ENCODE results near the gene RINT1. TPM values are rescaled to one million over a fixed set of nuclear protein-coding genes. Genes with fewer than 3 reads are reported as not detected.

The RINT1 gene
- total RNA-seq, 1 experiment from 2014 or later = 23.8 TPM

- no peak for DNase-seq (ENCODE audit: low read depth)
Measured at GRCh38 chr7:105530546-105530945, 1.5 kb upstream of the RINT1 start.

- no peak for DNase-seq (ENCODE audit: low read depth)
Measured at GRCh38 chr7:105532709-105533460, 884 bp downstream of the RINT1 start.

- no peak for DNase-seq (ENCODE audit: low read depth)
Measured at GRCh38 chr7:105538339-105538738, 6.3 kb downstream of the RINT1 start.

- DNase-seq (ENCODE audit: low read depth) = peak; percentile 9
Measured at GRCh38 chr7:105559926-105560325, 27.9 kb downstream of the RINT1 start.

GRCh38 chr7:105565190-105565589 lies 33.2 kb downstream of the RINT1 start:
- DNase-seq (ENCODE audit: low read depth) = no peak

GRCh38 chr7:105567024-105567423 lies 35.0 kb downstream of the RINT1 start:
- DNase-seq (ENCODE audit: low read depth) = no peak

- DNase-seq (ENCODE audit: low read depth) = no peak
Measured at GRCh38 chr7:105567821-105568220, 35.8 kb downstream of the RINT1 start.

- DNase-seq (ENCODE audit: low read depth) = no peak
Measured at GRCh38 chr7:105571891-105572290, 39.9 kb downstream of the RINT1 start.

- DNase-seq (ENCODE audit: low read depth) = peak; percentile 73
Measured at GRCh38 chr7:105577251-105577650, 45.2 kb downstream of the RINT1 start.

GRCh38 chr7:105578496-105578895 lies 46.5 kb downstream of the RINT1 start:
- peak; percentile 43 for DNase-seq (ENCODE audit: low read depth)

- no peak for DNase-seq (ENCODE audit: low read depth)
Measured at GRCh38 chr7:105580022-105580740, 48.2 kb downstream of the RINT1 start.

- DNase-seq (ENCODE audit: low read depth) = peak; percentile 55
Measured at GRCh38 chr7:105581066-105581811, 49.2 kb downstream of the RINT1 start, which contains the start of gene EFCAB10. Gene EFCAB10, minus strand, starts transcription at chr7:105581493. Its CDS starts 30 bp downstream, at chr7:105581463.

GRCh38 chr7:105583061-105583460 lies 51.1 kb downstream of the RINT1 start:
- no peak for DNase-seq (ENCODE audit: low read depth)

GRCh38 chr7:105584165-105584564 lies 52.2 kb downstream of the RINT1 start:
- no peak for DNase-seq (ENCODE audit: low read depth)

- no peak for DNase-seq (ENCODE audit: low read depth)
Measured at GRCh38 chr7:105585850-105586500, 54.0 kb downstream of the RINT1 start.

GRCh38 chr7:105587909-105588635 lies 56.1 kb downstream of the RINT1 start:
- no peak for DNase-seq (ENCODE audit: low read depth)

GRCh38 chr7:105589356-105590077 lies 57.5 kb downstream of the RINT1 start:
- DNase-seq (ENCODE audit: low read depth) = peak; percentile 91

GRCh38 chr7:105590793-105591192 lies 58.8 kb downstream of the RINT1 start:
- DNase-seq (ENCODE audit: low read depth) = no peak

- DNase-seq (ENCODE audit: low read depth) = no peak
Measured at GRCh38 chr7:105591522-105591921, 59.5 kb downstream of the RINT1 start.

- DNase-seq (ENCODE audit: low read depth) = no peak
Measured at GRCh38 chr7:105594034-105594433, 62.0 kb downstream of the RINT1 start.
